ENCODE data around the gene SGCA. TPM values are rescaled to one million over a fixed set of nuclear protein-coding genes. Genes with fewer than 3 reads are reported as not detected.

SGCA gene
- 1 to 10 TPM in 1 of 2 donors, not detected in 1; 1.3 TPM for total RNA-seq
- polyA plus RNA-seq, result 1 to 10 TPM in 1 of 2 donors, under 1 TPM in 1; 0.31 to 1.2 TPM

GRCh38 chr17:50165867-50166517 lies at the start of gene SGCA:
TSS of gene SGCA (plus strand) at chr17:50166005. CDS start at chr17:50166041, 36 bp downstream.
- Histone ChIP-seq H3K4me3 (ENCODE audit: low read depth in 1 of 3, low read length in 3 of 3) (no peak within 1 kb of the TSS), H3K27ac (ENCODE audit: low read depth in 1 of 2, low read length in 2 of 2) (peak within 1 kb of the TSS; percentile 10 to 50), H3K4me1 (ENCODE audit: control insufficient read depth in 4 of 4, insufficient read depth in 4 of 4, low read length in 3 of 4) (peaks cover 0 to 7% (median 5%) of the 10 kb centered on the region in 4 donors), H3K9ac (ENCODE audit: low read depth in 1 of 2, low read length in 2 of 2) (no peak within 1 kb of the TSS), H3K36me3 (ENCODE audit: control insufficient read depth in 4 of 4, insufficient read depth in 3 of 4, low read depth in 1 of 4, low read length in 3 of 4) (no peaks in the 10 kb centered on the region), H3K9me3 (ENCODE audit: control insufficient read depth in 4 of 4, low read length in 3 of 4) (no peaks in the 10 kb centered on the region), H3K27me3 (ENCODE audit: control insufficient read depth in 4 of 4, insufficient read depth in 4 of 4, low read length in 3 of 4) (no peaks in the 10 kb centered on the region)
- WGBS, result 72% methylated on average over 15 of the region's 15 CpGs
- no peak for DNase-seq (ENCODE audit: low spot score)
- TF ChIP-seq ZBTB33 (IDR thresholded peaks at IDR 0.05) (no peak), EGR1 (IDR thresholded peaks at IDR 0.05; ENCODE audit: low read depth in 2 of 2) (no peak), REST (IDR thresholded peaks at IDR 0.05) (no peak), HNF4A (conservative IDR thresholded peaks at IDR 0.05) (no peak), TAF1 (conservative IDR thresholded peaks at IDR 0.05) (no peak), MAX (IDR thresholded peaks at IDR 0.05) (no peak), FOXA2 (IDR thresholded peaks at IDR 0.05) (no peak), RAD21 (IDR thresholded peaks at IDR 0.05) (no peak), ATF3 (IDR thresholded peaks at IDR 0.05) (no peak)

- WGBS, result 17% methylated on average over 64 of the region's 64 CpGs
- no peaks in the 10 kb centered on the region for H3K36me3 ChIP-seq (ENCODE audit: control insufficient read depth in 4 of 4, insufficient read depth in 3 of 4, low read depth in 1 of 4, low read length in 3 of 4)
- H3K27ac ChIP-seq (ENCODE audit: low read depth in 1 of 2, low read length in 2 of 2), result no peak overlapping the region
- H3K9me3 ChIP-seq (ENCODE audit: control insufficient read depth in 4 of 4, low read length in 3 of 4), result no peaks in the 10 kb centered on the region
- no peaks in the 10 kb centered on the region for H3K27me3 ChIP-seq (ENCODE audit: control insufficient read depth in 4 of 4, insufficient read depth in 4 of 4, low read length in 3 of 4)
- peak; percentile 55 for DNase-seq (ENCODE audit: low spot score)
- no peak overlapping the region for H3K4me3 ChIP-seq (ENCODE audit: low read depth in 1 of 3, low read length in 3 of 3)
- H3K9ac ChIP-seq (ENCODE audit: low read depth in 1 of 2, low read length in 2 of 2), result peak overlapping the region in 1 of 2 donors; percentile 27
- peaks cover 2 to 12% (median 9%) of the 10 kb centered on the region in 4 donors for H3K4me1 ChIP-seq (ENCODE audit: control insufficient read depth in 4 of 4, insufficient read depth in 4 of 4, low read length in 3 of 4)
- TF ChIP-seq CTCF (IDR thresholded peaks at IDR 0.05; ENCODE audit: low read depth, low read length, missing input control), result peak; percentile 53
- TF ChIP-seq RAD21 (IDR thresholded peaks at IDR 0.05), result peak in 1 of 2 donors; percentile 70
- no peak for TF ChIP-seq ZBTB33 (IDR thresholded peaks at IDR 0.05)
Observed at GRCh38 chr17:50117202-50118051, 48.4 kb upstream of the SGCA start.

All from liver (tissue), 9 donors.